GM20000 (cell line): ENCODE results near the gene ANKHD1.
"Not testable (repeated sequence)": the region's sequence is repeated elsewhere in the genome, so short reads cannot be mapped to it uniquely, and the experiment has no call there.

Source experiments
- DNase-seq: peaks from one replicate; pipeline ENCODE4 v3.0.0; 2012; ENCODE audit warnings: low spot score
- CTCF ChIP-seq: IDR thresholded peaks from 2 replicates; pipeline ENCODE4 v1.5.1; 2012; ENCODE audit warnings: mild to moderate bottlenecking, control low read depth; ENCODE audit errors: extremely low read depth, missing control alignments

Gene ANKHD1

DNA sequence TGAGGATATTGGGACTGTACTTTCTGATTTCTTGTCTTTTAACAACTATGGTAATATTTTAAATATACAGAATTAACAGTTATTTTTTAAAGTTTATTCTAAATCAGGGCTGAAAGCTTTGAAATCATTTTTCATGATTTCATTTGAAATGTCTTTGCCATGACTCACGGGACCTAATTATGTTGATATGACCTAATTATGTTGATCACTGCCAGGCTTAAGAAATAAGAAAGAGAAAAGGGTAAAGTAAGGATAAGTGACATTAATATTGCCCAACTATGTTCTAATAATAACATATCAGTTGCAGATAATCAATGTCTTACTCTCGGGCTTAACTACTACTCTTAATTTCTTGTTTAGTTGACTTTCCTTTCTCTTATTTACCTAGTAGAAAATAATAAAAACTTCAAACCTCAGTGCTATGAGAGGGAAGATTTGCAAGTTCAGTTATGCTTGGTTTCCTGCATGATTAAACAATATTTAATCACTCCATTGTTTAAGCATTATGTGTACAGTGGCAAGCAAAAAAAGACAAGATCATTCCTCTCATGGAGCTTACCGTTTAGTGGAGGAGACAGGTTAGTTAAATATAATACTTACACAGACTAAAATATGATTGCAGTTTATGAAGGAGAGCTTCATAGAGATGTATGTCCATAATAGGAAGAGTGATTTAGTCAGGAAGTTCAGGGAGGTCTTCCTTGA lies 78.8 kb downstream of the ANKHD1 start:
- TF ChIP-seq CTCF: no peak
- DNase-seq: no peak

GRCh38 chr5:140481758-140482157 lies 80.1 kb downstream of the ANKHD1 start:
- no peak for TF ChIP-seq CTCF
- DNase-seq: no peak

DNA sequence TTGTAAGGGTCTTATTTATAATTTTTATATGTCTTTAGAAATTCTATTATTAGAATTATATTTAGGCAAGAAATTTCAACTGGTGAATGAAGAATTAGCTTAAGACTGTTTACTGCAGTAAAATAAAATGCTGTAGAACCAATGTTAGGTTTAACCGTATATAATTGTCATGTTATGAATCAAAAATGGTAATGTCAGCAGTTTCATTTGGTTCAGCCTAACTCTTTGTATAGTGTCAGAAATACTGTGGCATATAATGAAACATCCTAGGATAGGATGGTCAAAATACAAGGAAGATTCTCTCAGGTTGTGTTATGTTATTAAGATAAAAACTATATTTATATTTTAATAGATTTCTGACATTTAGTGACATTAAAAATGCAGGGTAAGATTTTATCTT lies 81.4 kb downstream of the ANKHD1 start:
- no peak for TF ChIP-seq CTCF
- no peak for DNase-seq

GRCh38 chr5:140488141-140488540 lies 86.5 kb downstream of the ANKHD1 start:
- not testable (repeated sequence) for DNase-seq

GRCh38 chr5:140488914-140489313 lies 87.3 kb downstream of the ANKHD1 start:
- DNase-seq: no peak
- no peak for TF ChIP-seq CTCF

- no peak for DNase-seq
- TF ChIP-seq CTCF: no peak
Measured at GRCh38 chr5:140497897-140498296, 96.3 kb downstream of the ANKHD1 start.

DNA sequence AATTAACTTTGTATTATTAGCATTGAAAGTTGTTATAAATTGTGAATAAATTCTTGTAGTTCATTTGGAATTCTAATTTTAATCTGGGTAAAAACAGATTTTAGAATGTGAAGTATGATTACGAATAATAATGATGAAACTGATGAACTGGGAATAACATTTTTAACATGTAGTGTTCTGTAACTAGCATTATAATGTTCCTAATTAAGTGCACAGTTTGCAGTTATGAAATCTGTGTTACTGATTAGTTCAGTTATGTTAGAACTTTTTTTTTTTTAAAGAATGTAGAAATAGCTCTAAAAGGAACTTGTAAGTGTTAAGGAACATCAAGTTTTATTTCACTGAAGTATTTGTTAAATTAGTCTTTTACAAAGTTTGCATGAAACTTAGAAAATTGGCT lies 97.0 kb downstream of the ANKHD1 start:
- DNase-seq: no peak
- no peak for TF ChIP-seq CTCF

DNA sequence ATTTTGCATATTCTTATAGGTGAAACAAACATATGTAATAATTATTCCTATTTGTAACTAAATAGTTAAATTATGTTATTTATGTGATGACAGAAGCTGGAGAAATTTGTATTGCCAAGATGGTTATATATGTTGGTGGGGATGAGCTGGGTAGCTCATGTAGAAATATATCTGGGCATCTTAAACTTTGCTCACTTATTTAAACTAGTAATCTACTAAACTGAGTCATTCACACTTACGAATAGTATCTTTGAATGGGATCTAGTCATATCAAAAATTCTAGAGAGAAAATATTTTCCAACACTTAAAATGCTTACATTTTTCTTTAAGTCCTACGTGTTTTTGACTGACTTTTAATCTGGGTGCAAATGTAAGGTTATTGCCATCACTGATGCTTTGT lies 101.2 kb downstream of the ANKHD1 start:
- DNase-seq: no peak
- no peak for TF ChIP-seq CTCF
